ENCODE results near the gene ARHGEF1.
"Not testable (repeated sequence)": the region's sequence is repeated elsewhere in the genome, so short reads cannot be mapped to it uniquely, and the experiment has no call there.

ARHGEF1 gene

DNA sequence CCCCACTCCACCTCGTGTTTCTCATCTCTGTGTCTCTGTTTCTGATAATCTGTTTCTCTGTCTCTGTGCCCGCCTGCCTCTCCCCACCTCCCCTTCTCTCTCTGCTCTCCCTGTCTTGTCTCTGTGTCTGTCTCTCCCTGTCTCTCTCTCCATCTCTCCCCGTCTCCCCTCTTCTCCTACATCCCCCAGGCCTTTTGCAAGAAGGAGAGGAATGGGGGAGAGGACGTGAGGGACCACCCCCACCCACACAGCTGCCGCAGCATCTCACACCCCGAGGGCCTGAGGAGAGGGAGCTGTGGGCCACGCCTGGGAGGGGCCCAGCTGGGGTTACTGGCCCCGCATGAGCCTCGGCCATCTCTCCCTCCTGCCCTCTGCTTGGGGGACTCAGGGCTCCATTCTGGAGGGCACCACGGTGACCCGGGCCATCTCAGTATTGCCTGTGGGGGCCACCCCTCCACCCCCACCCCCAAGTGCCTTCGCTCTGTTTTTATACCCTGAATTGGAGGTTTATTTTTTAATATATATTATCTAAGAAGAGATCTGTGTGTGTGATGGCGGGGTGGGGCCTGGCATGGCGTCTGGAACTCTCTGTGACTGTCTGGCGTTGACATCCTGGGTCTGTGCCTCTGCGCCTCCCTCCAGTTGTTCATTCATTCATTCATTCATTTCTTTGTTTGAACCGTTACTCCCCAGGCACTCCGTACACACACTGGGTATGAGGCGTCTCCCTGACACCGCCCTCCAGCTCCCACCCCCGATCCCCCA, 24.1 kb downstream of the ARHGEF1 start:
- DNase-seq, result no peak

DNA sequence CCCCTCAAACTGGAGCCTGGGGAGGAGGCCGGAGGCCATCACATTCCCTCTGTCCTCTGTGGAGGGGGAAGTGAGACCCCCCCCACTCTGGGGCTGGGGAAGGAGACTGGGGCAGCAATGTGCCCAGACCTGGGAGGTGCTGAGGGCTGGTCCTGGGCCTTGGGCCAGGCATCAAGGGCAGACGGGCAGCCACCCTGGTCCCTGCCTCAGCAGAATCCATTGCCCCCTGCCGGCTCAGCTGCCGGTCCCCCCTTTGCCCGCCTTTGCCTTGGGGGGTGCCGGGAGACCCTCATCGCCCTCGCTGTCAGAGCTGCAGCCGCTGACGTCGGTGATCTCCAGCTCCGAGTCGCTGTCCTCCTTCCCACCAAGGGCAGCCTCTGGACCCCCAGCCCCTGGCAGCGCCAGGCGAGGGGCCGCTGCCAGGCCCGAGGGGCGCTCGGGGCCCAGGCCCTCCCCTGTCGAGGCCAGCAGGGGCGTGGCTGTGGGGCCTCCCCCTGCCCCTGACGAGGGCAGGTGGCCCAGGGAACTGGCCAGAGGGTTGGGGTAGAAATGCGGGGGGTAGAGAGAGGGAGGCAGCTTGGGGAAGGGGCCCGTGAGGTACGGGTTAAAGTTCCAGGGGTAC, 25.1 kb downstream of the ARHGEF1 start:
- no peak for DNase-seq

DNA sequence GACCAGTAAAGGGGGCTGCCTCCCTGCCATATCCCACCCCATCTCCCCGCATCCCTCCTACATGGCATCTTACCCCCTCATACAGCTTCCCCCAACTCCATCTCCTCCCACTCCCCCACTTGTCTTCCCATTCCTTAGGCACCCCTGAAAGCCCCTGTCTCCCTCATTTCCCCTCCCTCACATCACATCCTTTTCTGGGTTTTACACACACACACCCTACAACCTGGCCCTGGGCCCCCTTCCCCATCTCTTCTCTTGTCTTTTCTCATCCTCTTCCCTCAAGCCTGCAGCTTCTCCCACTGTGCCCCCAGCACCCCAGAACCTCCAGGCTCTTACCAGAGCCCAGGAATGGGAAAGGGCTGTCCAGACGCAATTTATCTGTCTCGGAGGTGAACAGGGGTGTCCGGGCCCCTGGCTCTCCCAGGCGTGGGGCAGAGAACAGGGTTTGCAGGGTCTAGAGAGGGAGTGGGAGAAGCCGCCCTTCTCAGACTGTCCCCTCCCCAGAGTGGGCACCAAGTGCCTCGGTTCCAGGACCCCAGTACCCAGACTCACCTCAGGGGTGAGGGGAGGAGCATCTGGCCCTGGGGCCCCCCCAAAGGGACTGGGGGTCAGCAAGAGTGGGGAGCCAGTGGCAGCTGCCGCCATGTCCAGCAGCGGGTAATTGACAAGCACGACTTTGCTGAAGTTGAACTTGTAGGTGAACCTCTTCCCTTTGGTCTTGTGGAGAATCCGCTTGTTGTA, 25.9 kb downstream of the ARHGEF1 start:
- DNase-seq, result no peak

DNA sequence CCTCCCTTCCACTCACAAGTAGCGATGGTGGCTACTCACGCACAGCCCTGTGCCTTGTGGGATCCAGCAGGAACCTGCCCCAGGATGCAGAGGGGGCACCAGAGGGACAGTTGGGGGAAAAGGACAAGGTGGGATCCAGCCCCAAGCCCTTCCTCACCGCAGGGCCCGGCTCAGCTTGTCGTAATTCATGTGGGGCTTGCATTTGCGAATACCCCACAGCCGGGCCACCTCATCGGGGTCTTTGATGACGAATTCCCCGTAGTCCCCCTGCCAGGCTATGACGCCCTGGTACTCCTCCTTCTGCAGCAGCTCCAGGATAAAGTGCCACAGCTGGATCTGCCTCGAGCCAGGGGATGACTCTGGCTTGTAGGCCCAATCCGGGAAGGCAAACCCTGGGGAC, 26.7 kb downstream of the ARHGEF1 start:
- no peak for DNase-seq

DNA sequence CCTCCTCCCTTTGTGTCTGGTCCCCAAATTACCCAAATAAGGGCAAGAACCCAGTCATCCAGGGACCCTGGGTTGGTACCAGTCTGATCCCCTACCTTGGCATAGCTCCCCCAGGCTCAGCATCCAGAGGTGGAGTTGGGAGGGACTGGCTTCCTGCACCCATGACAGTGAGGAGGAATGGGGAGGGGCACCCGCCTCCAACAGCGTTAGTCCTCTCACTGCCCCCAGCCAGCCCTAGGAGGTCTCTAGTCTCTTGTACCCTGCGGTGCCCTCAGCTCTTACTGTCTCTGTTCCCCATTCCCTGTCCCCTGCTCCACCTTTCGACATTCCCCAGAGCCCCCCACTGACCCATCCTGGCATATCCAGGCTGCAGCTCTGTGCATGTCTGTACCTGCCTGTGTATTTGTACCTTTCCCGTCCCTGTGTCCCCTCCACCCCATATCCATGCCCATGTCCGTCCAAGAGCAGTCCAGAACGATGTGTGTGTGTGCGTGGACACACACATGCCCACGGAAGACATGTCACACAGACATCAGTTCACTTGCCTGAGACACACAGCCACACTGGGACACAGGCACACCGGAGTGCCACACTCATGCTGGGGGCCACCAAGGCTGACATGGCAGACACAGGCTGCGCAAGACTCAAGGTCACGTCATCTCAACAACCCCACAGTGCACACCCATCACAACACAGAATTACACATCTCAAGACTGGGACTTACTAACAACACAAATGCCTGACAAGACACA, 27.4 kb downstream of the ARHGEF1 start:
- DNase-seq, result no peak

DNA sequence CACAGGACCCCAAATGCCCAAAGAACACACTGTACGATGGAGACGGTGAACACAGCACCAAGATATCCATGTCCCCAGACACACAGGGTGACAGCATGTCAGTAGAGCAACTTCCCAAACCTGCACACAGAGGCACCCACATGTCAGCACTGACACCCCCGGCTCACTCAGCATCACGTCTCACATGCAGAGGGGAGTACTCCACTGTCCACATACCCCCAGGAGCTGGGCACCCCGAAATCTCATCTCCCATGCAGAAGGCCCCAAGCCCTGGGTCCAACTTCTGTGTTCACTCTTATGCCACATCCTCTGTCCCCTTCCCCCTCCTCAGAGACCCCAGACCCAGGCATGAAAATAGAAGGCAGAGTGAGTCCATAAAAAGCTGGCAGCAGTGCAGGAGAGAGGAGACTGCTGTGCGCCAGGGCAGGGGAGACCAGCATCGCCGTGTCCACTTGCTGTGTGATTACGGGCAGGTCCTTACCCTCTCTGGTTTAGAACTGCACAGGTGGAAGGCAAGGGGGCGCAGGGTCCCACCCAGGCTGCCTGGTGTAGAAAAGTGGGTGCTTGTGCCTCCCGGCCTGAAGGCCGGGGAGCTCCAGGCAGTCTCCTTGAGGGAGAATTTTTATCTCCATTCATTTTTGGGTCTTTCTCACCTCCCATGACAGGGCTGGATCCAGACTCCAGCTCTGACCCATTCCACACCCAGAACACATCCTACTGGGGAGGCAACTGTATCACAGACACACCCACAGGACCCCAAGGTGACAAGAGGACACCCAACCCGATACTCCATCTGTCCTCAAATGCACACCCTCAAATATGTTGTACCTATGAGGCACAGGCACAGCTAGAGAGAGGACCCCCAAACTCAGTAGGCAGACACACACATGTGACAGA, 28.3 kb downstream of the ARHGEF1 start:
- no peak for DNase-seq

DNA sequence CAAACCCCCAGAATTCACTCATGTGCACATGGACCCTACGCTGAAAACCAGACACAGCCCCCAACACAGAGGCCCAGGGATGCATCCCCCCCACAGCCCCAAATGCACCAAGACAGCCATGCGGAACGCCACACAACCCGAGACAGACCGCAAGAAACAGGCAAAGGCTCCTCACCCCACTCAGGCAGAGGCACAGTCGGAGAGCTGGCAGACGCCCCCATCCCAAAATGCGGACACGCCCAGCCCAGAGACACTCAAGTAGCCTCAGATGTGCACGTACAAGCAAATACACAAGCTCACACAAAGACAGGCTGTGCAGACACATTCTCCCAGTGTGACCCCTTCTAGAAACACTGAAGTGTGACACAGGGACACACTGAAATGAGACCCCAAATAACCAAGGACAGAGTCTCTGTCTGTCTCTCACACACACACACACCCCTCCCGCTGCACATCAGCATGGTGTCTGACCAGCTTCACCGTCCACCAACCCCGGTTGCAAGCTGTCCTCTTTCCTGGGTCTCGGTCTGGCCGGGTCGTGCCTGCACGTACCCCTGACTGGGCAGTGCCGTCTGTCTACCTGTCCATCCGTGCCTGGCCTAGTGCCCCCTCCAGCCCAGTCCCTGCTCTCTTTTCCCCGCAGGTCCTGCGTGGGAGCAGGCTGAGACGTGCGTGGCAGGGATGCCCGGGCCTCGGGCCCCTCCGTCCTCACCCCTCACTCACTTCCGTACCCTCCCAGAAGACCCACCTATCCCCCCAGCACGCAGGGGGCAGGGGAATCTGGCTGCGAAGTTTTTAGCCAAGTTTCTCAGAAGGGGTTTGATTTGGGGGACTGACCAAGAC, 29.1 kb downstream of the ARHGEF1 start:
- no peak for DNase-seq

DNA sequence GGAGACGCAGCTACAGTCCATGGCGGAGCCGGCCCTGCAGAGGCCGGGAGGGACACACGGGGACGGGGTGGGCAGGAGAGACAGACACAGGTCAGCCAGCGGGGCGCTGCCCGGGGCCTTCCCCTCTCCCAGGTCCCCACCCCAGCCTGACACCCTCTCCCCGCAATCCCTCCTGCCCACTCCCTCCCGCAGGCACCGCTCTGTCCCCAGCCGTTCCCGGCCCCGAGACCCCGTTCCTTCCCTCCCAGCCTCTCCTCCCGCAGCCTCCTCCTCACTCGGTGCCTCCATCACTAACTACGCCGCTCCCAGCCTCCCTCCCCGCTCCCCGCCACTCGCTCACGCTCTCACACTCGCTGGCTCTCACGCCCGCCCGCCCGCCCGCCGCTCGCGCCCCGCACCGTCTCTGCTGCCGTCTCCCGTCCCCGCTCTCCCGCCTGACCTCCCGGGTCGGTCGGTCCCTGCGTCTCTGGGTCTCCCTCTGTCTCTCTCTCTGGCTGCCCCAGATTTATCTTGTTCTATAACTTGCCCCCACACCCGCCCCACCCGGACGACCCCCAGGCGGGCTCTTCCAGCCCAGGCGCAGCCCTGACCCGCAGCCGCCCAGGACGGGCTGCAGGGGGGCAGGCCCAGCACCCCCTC, 30.0 kb downstream of the ARHGEF1 start:
- DNase-seq, result no peak

DNA sequence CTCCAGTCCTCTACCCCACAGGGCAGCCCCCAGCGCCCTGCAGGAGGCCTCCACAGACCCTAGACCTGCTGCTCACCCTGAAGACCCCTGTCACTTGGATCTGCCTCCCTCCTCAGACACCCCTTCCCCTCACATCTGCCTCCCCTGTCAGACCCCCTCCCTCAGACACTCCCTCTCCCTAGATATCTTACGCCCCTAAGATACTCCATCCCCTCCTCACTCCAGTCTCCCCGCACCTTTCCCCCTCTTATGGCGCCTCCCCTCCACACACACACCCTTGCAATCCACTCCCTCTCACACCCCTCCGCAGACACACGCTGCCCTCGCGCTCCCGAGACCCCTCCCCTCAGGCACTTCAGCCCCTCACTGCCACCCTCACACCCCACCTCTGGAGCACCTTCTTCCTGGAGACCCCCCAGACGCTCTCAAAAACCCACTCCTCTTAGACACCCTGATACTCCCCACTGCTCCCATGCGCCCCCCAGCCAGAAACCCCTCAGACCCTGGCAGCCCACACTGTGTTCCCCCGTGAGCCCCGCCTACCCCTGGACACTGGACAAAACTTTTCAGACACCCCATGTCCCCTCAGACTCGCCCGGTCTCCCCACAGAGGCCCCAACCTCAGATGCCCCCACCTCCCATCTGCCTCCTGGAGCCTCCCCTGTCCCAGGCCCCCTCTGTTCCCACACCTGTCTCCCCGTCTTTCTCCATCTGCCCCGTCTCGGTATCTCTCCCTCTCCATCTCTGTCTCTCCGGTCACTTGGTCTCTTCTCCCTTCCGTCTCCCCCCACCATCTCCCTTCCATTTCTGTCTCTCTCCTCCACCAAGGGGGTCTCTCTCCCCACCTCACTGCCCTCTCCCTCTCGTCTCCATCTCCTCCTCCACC, 30.8 kb downstream of the ARHGEF1 start:
- DNase-seq, result no peak

DNA sequence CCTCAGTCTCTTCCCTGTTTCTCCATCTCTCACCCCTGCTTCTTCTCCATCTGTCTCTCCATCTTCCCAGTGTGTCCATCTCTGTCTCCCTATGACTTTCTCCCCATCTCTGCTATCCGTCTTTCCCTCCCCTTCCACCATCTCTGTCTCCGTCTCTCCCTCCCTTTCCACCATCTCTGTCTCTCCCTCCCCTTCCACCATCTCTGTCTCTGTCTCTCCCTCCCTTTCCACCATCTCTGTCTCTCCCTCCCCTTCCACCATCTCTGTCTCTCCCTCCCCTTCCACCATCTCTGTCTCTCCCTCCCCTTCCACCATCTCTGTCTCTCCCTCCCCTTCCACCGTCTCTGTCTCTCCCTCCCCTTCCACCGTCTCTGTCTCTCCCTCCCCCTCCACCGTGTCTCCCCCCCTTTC, 31.4 kb downstream of the ARHGEF1 start:
- DNase-seq, result not testable (repeated sequence)

DNA sequence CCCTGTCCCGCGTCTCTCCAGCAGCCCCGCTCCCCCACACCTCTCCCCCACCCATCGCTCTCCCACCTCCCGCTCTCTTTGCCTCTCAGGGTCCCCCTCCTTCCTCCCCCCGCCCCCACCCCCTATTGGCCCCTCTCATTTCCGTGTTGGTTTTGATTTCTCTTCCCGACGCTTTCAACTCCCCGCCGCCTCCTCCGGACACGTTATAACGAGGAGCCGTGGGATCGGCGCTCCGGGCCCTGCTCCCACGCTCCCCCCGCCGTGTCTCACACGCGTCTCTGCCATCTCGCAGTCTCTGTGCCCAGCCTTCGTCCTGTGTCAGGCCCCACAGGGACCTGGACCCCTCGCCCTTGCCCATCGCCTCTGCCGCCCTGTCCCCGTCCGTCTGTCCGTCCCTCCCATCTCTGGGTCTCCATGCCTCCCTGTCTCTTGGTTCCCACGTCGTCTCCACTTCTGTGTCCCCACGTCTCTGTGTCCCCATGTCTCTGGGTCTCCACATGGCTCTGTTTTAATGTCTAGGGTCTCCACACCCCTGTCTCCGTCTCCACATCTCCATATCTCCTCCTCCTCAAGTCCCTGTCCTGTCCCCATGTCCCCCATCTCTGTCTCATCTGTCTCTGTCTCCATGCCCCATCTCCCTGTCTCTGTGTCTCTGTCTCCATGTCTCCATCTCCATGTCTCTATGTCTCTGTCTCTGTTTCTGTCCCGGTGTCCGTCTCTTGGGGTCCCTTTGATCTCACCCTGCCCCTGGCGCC, 32.2 kb downstream of the ARHGEF1 start:
- no peak for DNase-seq

DNA sequence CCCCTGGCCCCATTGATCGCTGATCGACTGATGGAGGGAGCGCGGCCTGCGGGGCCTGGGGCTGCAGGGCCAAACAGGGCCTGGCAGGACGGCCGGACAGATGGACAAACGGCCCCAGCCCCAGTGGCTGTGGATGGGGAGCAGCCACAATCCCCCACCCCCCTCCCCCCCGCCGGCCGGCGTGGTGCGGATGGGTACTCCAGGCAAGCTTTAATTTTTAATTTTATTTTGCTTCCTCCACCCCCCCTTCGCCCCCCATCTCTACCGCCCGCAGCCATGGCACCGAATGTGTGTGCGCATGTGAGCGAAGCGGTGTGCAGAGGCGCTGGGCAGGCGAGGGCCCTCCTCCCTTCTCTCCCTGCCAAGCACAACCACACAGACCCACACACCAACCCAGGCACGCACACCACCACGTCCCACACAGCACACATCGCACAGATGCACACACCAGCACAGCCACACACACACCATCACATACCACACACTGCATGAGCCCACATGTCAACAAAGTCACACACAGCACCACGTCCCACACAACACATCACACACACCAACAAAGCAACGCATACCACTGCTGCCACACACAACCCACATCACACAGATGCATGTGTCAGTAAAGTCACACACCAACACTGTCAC, 32.9 kb downstream of the ARHGEF1 start:
- no peak for DNase-seq

DNA sequence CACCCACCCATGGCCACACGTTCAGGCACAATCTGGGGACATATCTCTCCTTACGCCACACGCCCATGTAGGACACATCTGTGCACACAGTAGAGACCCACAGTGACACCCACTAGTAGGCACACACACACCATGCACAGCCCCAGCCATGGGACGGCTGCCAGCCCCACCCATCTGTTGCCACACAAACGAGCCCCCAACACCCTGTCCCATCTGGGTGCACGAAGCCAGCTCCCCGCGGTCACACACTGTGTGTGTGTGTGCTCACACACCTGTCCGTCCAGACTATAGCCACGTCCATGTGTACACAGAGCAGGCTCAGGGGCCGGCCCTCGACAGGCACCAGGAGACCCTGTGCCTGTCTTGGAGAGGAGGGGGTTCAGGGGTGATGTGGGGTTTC, 34.7 kb downstream of the ARHGEF1 start:
- DNase-seq, result no peak

DNA sequence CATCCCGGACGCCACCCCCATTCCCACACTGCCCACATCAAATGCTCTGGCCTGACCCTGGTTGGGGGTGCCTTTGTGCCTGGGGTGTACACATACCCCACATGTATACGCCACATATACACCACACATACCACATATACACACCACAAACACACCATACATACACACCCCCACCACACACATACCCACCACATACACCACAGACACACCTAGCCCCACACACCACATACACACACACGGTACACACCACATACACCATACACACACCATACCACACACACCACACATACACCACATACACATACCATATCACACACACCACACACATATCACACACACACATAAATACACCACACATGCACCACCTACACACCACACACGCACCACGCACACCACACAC, 35.1 kb downstream of the ARHGEF1 start:
- DNase-seq, result no peak

DNA sequence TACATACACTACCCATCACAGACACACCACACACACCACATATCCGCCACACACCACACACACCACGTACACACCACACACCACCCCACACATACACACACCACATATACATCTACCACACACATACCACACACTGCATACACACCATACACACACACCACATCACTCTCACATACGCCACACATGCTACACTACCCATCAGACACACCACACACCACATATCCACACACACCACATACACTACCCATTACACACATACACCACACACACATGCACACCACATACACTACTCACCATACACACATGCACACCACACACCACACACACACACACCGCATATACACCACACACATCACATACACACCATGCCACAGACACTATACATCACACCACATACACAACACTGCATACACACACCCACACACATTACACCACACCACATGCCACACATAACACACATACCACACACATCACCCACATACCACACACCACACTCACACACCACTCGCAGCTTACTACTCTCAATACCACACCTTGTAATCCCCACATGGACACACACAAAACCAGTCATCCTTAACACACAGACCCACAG, 35.8 kb downstream of the ARHGEF1 start:
- no peak for DNase-seq

DNA sequence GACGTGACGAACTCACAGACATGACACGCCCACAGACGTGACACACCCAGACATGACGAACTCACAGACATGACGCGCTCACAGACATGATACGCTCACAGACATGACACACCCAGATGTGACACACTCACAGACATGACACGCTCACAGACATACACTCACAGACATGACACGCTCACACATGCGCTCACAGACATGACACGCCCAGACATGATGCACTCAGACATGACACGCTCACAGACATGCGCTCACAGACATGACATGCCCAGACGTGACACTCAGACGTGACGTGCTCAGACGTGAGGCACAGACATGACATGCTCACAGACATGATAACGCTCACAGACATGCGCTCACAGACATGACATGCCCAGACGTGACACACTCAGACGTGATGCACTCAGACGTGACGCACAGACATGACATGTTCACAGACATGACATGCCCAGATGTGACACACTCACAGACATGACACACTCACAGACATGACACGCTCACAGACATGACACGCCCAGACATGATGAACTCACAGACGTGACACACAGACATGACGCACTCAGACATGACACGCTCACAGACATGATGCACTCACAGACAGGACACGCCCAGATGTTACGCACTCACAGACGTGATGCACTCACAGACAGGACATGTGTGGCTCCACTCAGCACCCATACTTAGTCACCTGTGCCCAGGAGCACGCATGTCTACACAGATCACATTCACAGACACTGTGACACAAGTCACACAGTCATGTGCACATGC, 37.1 kb downstream of the ARHGEF1 start:
- DNase-seq, result no peak

DNA sequence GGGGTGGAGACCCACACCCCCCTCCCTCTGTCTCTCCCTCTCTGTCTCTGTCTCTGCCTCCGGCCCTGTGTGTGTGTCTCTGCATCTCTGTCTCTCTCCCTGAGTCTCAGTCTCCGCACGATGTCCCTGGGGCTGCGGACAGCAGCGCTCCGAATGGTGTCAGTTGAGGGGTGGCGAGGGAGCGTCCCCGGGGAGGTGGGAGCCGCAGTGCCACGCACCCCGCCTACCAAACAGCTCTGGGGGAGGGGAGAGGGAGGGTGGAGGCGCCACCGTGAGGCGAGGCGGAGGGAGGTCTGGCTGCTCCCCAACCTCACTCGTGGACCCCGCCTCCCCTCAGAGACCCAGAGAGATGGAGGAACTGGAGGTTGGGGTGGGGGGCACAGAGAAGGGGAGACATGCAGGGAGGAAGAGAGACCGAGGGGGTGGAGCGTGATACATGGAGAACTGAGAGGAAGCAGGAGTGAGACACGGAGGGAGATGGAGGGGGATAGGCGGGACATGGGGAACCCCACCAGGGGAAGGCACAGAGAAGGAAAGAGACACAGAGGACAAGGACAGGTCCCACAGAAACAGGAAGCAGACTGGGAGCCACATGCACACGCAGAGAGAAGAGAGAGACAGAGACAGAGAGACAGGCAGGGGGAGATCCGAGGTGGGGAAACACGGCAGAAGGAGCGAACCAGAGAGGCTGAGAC, 38.0 kb downstream of the ARHGEF1 start:
- no peak for DNase-seq
